Parathyroid adenoma (tissue), 2 donors: ENCODE data around the gene OR8A1.

Experiments used
- H2AFZ ChIP-seq: fragments of 300-600 bp; sonication (generic); one replicate; pipeline ENCODE4 v1.7.0; 2017; ENCODE audit warnings: antibody characterized with exemption, mild to moderate bottlenecking
- H3K27ac ChIP-seq: fragments of 300-600 bp; sonication (generic); one replicate; pipeline ENCODE4 v1.7.0; 2017
- H3K27me3 ChIP-seq: fragments of 300-600 bp; sonication (generic); one replicate; pipeline ENCODE4 v1.7.0; 2017; ENCODE audit warnings: low read length; ENCODE audit not compliant: control insufficient read depth, insufficient read depth
- H3K36me3 ChIP-seq: fragments of 300-600 bp; sonication (generic); one replicate; pipeline ENCODE4 v1.7.0; 2017; ENCODE audit warnings: low read length; ENCODE audit not compliant: control insufficient read depth, insufficient read depth
- H3K4me1 ChIP-seq: fragments of 300-600 bp; sonication (generic); one replicate; pipeline ENCODE4 v1.7.0; 2017; ENCODE audit warnings: control low read depth
- H3K4me2 ChIP-seq: fragments of 300-600 bp; sonication (generic); one replicate; pipeline ENCODE4 v1.7.0; 2017; ENCODE audit warnings: low read length
- H3K4me3 ChIP-seq: fragments of 300-600 bp; sonication (generic); one replicate; pipeline ENCODE4 v1.7.0; 2017; ENCODE audit warnings: low read depth, low read length
- H3K79me2 ChIP-seq: fragments of 300-600 bp; sonication (generic); one replicate; pipeline ENCODE4 v1.7.0; 2017; ENCODE audit warnings: control low read depth
- H3K9ac ChIP-seq: fragments of 300-600 bp; sonication (generic); one replicate; pipeline ENCODE4 v1.7.0; 2017; ENCODE audit warnings: mild to moderate bottlenecking
- H3K9me3 ChIP-seq: fragments of 300-600 bp; sonication (generic); one replicate; pipeline ENCODE4 v1.7.0; 2017; ENCODE audit warnings: low read length; ENCODE audit not compliant: control insufficient read depth
- CTCF ChIP-seq: fragments of 300-600 bp; sonication (generic); IDR thresholded peaks from one replicate; pipeline ENCODE4 v1.7.0; 2017; ENCODE audit warnings: antibody characterized with exemption, mild to moderate bottlenecking
- donor health status: primary hyperparathyroidism.

OR8A1 gene

DNA sequence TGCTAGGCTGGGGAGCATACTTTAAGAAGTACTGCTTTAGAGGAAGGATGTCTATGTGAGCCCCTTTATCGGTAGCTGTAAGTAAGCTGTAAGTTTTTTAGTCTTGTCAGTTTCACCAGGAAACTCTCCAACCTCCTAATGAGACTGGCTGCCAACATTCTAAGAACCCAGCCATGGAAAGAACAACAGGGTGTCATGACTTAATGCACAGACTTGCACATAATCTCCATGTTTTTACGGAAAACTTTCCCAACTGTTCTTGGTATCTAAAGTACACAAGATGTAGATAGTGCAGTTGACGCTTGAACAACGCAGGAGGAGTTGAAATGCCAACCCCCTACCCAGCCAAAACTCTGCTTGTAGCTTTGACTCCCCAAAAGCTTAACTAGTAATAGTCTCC lies 9.0 kb downstream of the OR8A1 start:
- Histone ChIP-seq H3K9me3 (no peaks in the 10 kb centered on the region), H3K4me3 (no peak overlapping the region), H3K9ac (no peak overlapping the region), H3K4me2 (no peak overlapping the region), H2AFZ (no peak overlapping the region), H3K36me3 (no peaks in the 10 kb centered on the region), H3K27me3 (no peaks in the 10 kb centered on the region), H3K4me1 (no peaks in the 10 kb centered on the region), H3K79me2 (no peaks in the 10 kb centered on the region), H3K27ac (no peak overlapping the region)
- TF ChIP-seq CTCF = no peak

DNA sequence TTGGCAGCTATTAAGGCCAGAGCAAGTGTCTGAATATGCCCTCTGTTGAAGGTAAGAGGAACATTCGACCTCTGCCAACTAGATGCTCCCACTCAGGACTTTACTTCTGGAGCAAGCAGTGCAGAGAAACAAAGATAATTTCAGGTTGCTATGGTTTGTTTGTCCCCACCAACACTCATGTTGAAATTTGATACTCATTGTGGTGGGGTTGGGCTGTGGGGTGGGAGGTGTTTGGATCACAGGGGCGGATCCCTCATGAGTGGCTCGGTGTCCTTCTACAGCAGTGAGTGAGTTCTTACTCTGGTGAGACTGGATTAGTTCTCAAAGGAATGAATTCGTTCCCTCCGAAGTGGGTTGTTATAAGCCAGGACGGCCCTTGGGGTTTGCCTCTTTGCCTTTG lies 12.0 kb downstream of the OR8A1 start:
- TF ChIP-seq CTCF = no peak
- Histone ChIP-seq H3K4me1 (no peaks in the 10 kb centered on the region), H3K27ac (no peak overlapping the region), H3K36me3 (no peaks in the 10 kb centered on the region), H2AFZ (no peak overlapping the region), H3K27me3 (no peaks in the 10 kb centered on the region), H3K9me3 (no peaks in the 10 kb centered on the region), H3K4me2 (no peak overlapping the region), H3K4me3 (no peak overlapping the region), H3K79me2 (no peaks in the 10 kb centered on the region), H3K9ac (no peak overlapping the region)

GRCh38 chr11:124582565-124582964 lies 12.8 kb downstream of the OR8A1 start:
- H3K27ac ChIP-seq = no peak overlapping the region
- H3K36me3 ChIP-seq = no peaks in the 10 kb centered on the region
- no peak overlapping the region for H2AFZ ChIP-seq
- H3K4me2 ChIP-seq = no peak overlapping the region
- TF ChIP-seq CTCF = no peak
- no peaks in the 10 kb centered on the region for H3K9me3 ChIP-seq
- no peaks in the 10 kb centered on the region for H3K79me2 ChIP-seq
- no peaks in the 10 kb centered on the region for H3K27me3 ChIP-seq
- H3K9ac ChIP-seq = no peak overlapping the region
- H3K4me1 ChIP-seq = no peaks in the 10 kb centered on the region
- no peak overlapping the region for H3K4me3 ChIP-seq

DNA sequence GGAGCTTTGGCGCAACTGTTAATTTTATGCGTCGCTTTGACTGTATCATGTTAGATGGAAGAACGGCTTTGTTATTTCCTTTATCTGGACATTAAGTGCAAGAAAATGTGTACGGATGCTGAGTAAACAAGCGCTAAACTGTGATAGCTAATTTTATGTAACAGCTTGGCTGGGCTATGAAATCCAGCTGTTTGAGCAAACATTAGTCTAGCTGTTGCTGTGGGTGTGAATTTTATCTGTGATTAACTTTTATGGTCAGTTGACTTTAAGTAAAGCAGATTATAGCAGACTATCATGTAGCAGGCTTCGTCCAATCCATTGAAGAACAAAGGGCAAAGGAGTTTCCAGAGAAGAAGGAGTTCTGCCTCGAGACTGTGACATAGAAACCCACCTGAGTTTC lies 14.0 kb downstream of the OR8A1 start:
- H3K4me2 ChIP-seq = no peak overlapping the region
- no peak for TF ChIP-seq CTCF
- H3K36me3 ChIP-seq = no peaks in the 10 kb centered on the region

GRCh38 chr11:124584681-124585372 lies 15.0 kb downstream of the OR8A1 start:
- Histone ChIP-seq H3K4me2 (no peak overlapping the region), H2AFZ (no peak overlapping the region), H3K4me1 (no peaks in the 10 kb centered on the region), H3K27ac (no peak overlapping the region), H3K27me3 (no peaks in the 10 kb centered on the region), H3K9me3 (no peaks in the 10 kb centered on the region), H3K4me3 (no peak overlapping the region), H3K36me3 (no peaks in the 10 kb centered on the region), H3K9ac (no peak overlapping the region), H3K79me2 (no peaks in the 10 kb centered on the region)
- TF ChIP-seq CTCF = no peak

More for the DNA sequence above, 14.0 kb downstream of the OR8A1 start:
- no peak overlapping the region for H3K27ac ChIP-seq
- H2AFZ ChIP-seq = no peak overlapping the region
- H3K4me1 ChIP-seq = no peaks in the 10 kb centered on the region
- no peak overlapping the region for H3K9ac ChIP-seq
- no peaks in the 10 kb centered on the region for H3K9me3 ChIP-seq
- H3K79me2 ChIP-seq = no peaks in the 10 kb centered on the region
- H3K4me3 ChIP-seq = no peak overlapping the region
- H3K27me3 ChIP-seq = no peaks in the 10 kb centered on the region
